NCI-H345 treated with DMSO at 0.1 percent for 48 hours (cell line): ENCODE measurements around the gene BRSK2.

Experiments used
- DNase-seq: peaks from one replicate; lab custom pipeline; 2025; ENCODE audit not compliant: unreplicated experiment; lab: John Stamatoyannopoulos, UW

Gene BRSK2

GRCh38 chr11:1375161-1375954, 14.4 kb upstream of the BRSK2 start:
- no peak for DNase-seq

GRCh38 chr11:1375955-1376258, 13.8 kb upstream of the BRSK2 start:
- DNase-seq: no peak

GRCh38 chr11:1377231-1377780, 12.4 kb upstream of the BRSK2 start:
- DNase-seq: no peak

GRCh38 chr11:1381793-1382425, 7.8 kb upstream of the BRSK2 start:
- DNase-seq: no peak

GRCh38 chr11:1382429-1382828, 7.3 kb upstream of the BRSK2 start:
- DNase-seq: no peak

- DNase-seq: peak; percentile 44
These were observed 6.7 kb upstream of the BRSK2 start for GRCh38 chr11:1382831-1383607.

GRCh38 chr11:1384199-1384970, 5.3 kb upstream of the BRSK2 start:
- DNase-seq: no peak

GRCh38 chr11:1387521-1387920, 2.2 kb upstream of the BRSK2 start:
- DNase-seq: no peak

GRCh38 chr11:1387961-1388762, 1.6 kb upstream of the BRSK2 start:
- no peak for DNase-seq

GRCh38 chr11:1388763-1389102, 1.0 kb upstream of the BRSK2 start:
- DNase-seq: no peak

GRCh38 chr11:1389103-1389931, 417 bp upstream of the BRSK2 start:
- peak; percentile 91 for DNase-seq

- no peak for DNase-seq
These were observed 933 bp downstream of the BRSK2 start for GRCh38 chr11:1390569-1391164.

- DNase-seq: no peak
These were observed 1.7 kb downstream of the BRSK2 start for GRCh38 chr11:1391165-1392075.

- DNase-seq: no peak
These were observed 2.4 kb downstream of the BRSK2 start for GRCh38 chr11:1392111-1392510.

GRCh38 chr11:1392561-1392960, 2.8 kb downstream of the BRSK2 start:
- DNase-seq: no peak

- no peak for DNase-seq
These were observed 3.4 kb downstream of the BRSK2 start for GRCh38 chr11:1393038-1393710.

- DNase-seq: no peak
These were observed 5.4 kb downstream of the BRSK2 start for GRCh38 chr11:1394936-1395772.
